ENCODE results near the gene AGTPBP1.
"Not testable (repeated sequence)": the region's sequence is repeated elsewhere in the genome, so short reads cannot be mapped to it uniquely, and the experiment has no call there.

The AGTPBP1 gene

GRCh38 chr9:85719411-85719810 lies 22.3 kb downstream of the AGTPBP1 start:
- not testable (repeated sequence) for DNase-seq (ENCODE audit: low spot score)

- DNase-seq (ENCODE audit: low spot score), result not testable (repeated sequence)
Measured at GRCh38 chr9:85717818-85718217, 23.9 kb downstream of the AGTPBP1 start.

GRCh38 chr9:85717220-85717619 lies 24.5 kb downstream of the AGTPBP1 start:
- no peak for DNase-seq (ENCODE audit: low spot score)

GRCh38 chr9:85716031-85716877 lies 25.5 kb downstream of the AGTPBP1 start:
- no peak for DNase-seq (ENCODE audit: low spot score)

- no peak for DNase-seq (ENCODE audit: low spot score)
Measured at GRCh38 chr9:85715587-85715986, 26.2 kb downstream of the AGTPBP1 start.

GRCh38 chr9:85713897-85714296 lies 27.9 kb downstream of the AGTPBP1 start:
- DNase-seq (ENCODE audit: low spot score), result no peak

- no peak for DNase-seq (ENCODE audit: low spot score)
Measured at GRCh38 chr9:85704744-85705143, 37.0 kb downstream of the AGTPBP1 start.

- no peak for DNase-seq (ENCODE audit: low spot score)
Measured at GRCh38 chr9:85703398-85703797, 38.4 kb downstream of the AGTPBP1 start.

- no peak for DNase-seq (ENCODE audit: low spot score)
Measured at GRCh38 chr9:85702726-85703289, 38.9 kb downstream of the AGTPBP1 start.

- DNase-seq (ENCODE audit: low spot score), result no peak
Measured at GRCh38 chr9:85702191-85702590, 39.6 kb downstream of the AGTPBP1 start.

GRCh38 chr9:85700330-85700729 lies 41.4 kb downstream of the AGTPBP1 start:
- DNase-seq (ENCODE audit: low spot score), result no peak

- no peak for DNase-seq (ENCODE audit: low spot score)
Measured at GRCh38 chr9:85688361-85688760, 53.4 kb downstream of the AGTPBP1 start.

- DNase-seq (ENCODE audit: low spot score), result no peak
Measured at GRCh38 chr9:85685081-85685480, 56.7 kb downstream of the AGTPBP1 start.

GRCh38 chr9:85676790-85677189 lies 65.0 kb downstream of the AGTPBP1 start:
- DNase-seq (ENCODE audit: low spot score), result no peak

GRCh38 chr9:85667374-85667773 lies 74.4 kb downstream of the AGTPBP1 start:
- DNase-seq (ENCODE audit: low spot score), result no peak

- no peak for DNase-seq (ENCODE audit: low spot score)
Measured at GRCh38 chr9:85666086-85666485, 75.7 kb downstream of the AGTPBP1 start.

GRCh38 chr9:85662573-85662972 lies 79.2 kb downstream of the AGTPBP1 start:
- no peak for DNase-seq (ENCODE audit: low spot score)

GRCh38 chr9:85658716-85659115 lies 83.0 kb downstream of the AGTPBP1 start:
- no peak for DNase-seq (ENCODE audit: low spot score)

- DNase-seq (ENCODE audit: low spot score), result no peak
Measured at GRCh38 chr9:85653153-85653552, 88.6 kb downstream of the AGTPBP1 start.

- DNase-seq (ENCODE audit: low spot score), result no peak
Measured at GRCh38 chr9:85647571-85647970, 94.2 kb downstream of the AGTPBP1 start.

- DNase-seq (ENCODE audit: low spot score), result no peak
Measured at GRCh38 chr9:85645909-85646627, 95.7 kb downstream of the AGTPBP1 start.

GRCh38 chr9:85640425-85640824 lies 101.3 kb downstream of the AGTPBP1 start:
- no peak for DNase-seq (ENCODE audit: low spot score)

- DNase-seq (ENCODE audit: low spot score), result no peak
Measured at GRCh38 chr9:85639675-85640186, 102.0 kb downstream of the AGTPBP1 start.

Data from hematopoietic multipotent progenitor cell treated with erythropoietin and hydrocortisone succinate and interleukin-3 and kit ligand, for 17 days (in vitro differentiated cells).